ENCODE results near the gene C17orf78.
"Not testable (repeated sequence)": the region's sequence is repeated elsewhere in the genome, so short reads cannot be mapped to it uniquely, and the experiment has no call there.

Gene C17orf78

DNA sequence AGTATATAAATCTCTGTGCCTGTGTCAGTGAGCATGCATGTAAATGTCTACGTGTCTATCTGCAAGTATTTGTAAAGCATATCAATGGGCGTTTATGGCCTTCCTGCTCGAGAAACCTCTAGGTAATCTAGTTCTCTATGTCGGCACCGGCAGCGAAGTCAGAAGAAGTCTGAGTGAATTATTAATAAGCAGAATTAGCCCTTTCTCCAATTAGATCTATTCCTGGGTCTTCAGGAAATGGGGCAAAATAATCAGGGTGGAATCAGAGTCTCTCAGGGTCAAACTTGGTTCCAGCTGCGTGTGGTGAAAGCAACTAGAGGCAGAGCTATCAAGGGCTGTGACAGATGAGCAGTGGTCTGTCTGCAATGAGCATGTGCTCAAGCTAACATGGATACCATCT lies at the start of gene C17orf78:
Gene C17orf78 (plus strand): TSS at position 280 of the 400 bp plus-strand sequence. CDS start 108 bp downstream, at position 388.
- no peaks in the 10 kb centered on the region; the same call in 1 of the 2 replicates for H3K4me1 ChIP-seq
- in situ Hi-C loops (cut with MboI; ENCODE audit: low sequenced_read_pairs): no loop called here
- H3K27me3 ChIP-seq (ENCODE audit: low read depth): no peaks in the 10 kb centered on the region
- DNase-seq (ENCODE audit: low spot score in 2 of 2): no peak
- no peaks in the 10 kb centered on the region for H3K9me3 ChIP-seq
- no peak within 1 kb of the TSS for H3K4me3 ChIP-seq
- no peaks in the 10 kb centered on the region for H3K36me3 ChIP-seq (replicated peaks)

DNA sequence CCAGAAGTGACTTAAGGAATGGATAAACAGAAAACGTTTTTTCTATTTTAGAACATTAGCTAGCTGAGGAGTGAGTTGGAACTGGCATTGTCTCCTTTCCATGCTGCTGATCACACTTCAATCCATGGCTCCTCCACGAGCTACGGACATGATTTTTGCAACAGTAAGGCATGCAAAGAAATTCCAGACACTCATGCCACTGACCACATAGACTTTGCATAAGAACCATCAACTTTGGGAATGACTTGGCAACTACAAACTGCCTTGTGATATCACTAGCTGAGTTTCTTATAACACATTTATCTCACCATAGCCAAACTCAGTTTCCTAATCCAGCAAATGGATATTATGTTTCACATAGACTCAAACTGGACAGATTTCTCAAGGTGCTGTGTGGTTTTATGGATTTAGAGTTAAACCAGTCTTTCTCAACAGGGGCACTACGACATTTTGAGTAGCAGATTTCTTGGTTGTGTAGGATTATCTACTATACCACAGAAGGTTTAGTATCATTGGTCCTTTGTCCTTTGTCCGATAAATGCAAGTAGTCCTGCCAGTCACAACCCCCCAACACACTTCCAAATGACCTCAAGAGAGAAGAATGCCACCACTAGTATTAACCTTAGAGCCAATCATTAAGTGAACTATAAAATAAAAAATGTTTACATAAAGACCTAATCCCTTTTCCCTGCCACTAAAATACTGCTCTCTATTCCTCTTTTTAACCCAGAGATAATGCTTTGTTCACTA lies 48.3 kb upstream of the C17orf78 start:
- DNase-seq (ENCODE audit: low spot score in 2 of 2): peak; percentile 15 to 39
- peaks cover 42% of the 10 kb centered on the region for H3K36me3 ChIP-seq (replicated peaks)
- no peaks in the 10 kb centered on the region for H3K9me3 ChIP-seq

DNA sequence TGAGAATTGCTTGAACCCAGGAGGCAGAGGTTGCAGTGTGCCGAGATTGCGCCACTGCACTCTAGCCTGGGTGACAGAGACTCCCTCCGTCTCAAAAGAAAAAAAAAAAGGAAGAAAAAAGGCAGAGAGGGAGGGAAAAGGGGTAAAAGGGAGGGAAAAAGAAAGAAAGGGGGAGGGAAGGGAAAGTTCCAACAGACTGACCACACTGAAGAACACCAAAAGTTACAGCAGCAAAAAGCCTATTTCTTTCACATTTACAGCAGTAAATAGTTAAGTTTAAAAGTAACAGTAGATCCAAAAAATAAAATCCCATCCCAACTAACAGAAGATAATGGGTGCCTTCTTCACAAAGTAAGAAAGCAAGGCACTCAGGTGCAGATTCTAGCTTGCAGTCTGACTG lies 36.9 kb upstream of the C17orf78 start:
- no peak for DNase-seq (ENCODE audit: low spot score in 2 of 2)
- Histone ChIP-seq H3K4me3 (no peak overlapping the region), H3K4me1 (peaks cover 13% of the 10 kb centered on the region), H3K9me3 (no peaks in the 10 kb centered on the region), H3K36me3 (replicated peaks) (peaks cover 21% of the 10 kb centered on the region), H3K27me3 (ENCODE audit: low read depth) (no peaks in the 10 kb centered on the region)
- in situ Hi-C loops (cut with MboI; ENCODE audit: low sequenced_read_pairs): no loop called here

More for the DNA sequence above, 48.3 kb upstream of the C17orf78 start:
- Histone ChIP-seq H3K4me3 (no peak overlapping the region), H3K27me3 (ENCODE audit: low read depth) (no peaks in the 10 kb centered on the region), H3K4me1 (peaks cover 10% of the 10 kb centered on the region)
- in situ Hi-C loops (cut with MboI; ENCODE audit: low sequenced_read_pairs): no loop called here

DNA sequence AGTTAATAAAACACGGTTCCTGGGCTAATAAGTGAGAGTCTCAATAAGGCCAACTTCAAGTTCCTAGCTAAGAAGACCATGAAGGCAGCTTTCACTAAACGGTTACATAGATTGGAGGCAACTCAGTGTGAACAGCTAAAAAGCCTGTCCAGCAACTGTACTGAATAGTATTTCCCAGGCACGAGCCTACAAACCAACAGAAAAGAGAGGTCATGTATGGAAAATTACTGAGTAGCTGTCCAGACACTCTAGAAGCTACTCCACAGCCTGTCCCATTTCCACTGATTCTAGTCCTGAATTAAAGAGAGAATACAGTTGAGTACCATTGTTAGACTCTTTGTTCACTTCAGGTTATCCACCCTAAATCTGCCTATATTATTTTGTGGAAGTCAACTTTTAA lies 36.5 kb upstream of the C17orf78 start:
- H3K4me1 ChIP-seq: peaks cover 13% of the 10 kb centered on the region
- H3K27me3 ChIP-seq (ENCODE audit: low read depth): no peaks in the 10 kb centered on the region
- no peak for DNase-seq (ENCODE audit: low spot score in 2 of 2)
- no peaks in the 10 kb centered on the region for H3K9me3 ChIP-seq
- in situ Hi-C loops (cut with MboI; ENCODE audit: low sequenced_read_pairs): no loop called here
- peaks cover 23% of the 10 kb centered on the region for H3K36me3 ChIP-seq (replicated peaks)
- H3K4me3 ChIP-seq: no peak overlapping the region

DNA sequence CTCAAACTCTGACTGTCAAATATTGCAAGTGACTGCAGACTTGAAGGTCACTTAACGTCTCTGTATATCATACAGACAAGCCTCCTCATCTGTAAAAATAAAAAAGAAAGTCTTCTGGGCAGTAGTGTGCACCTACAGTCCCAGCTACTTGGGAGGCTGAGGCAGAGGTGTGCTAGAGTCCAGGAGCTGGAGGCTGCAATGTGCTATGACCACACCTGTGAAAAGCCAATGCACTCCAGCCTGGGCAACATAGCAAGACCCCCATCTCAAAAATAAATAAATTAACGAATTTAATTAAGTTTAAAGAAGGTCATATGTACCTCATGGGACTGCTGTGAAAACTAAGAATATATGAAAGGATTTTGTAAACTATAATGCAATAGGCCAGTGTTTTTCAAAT lies 35.0 kb upstream of the C17orf78 start:
- Histone ChIP-seq H3K9me3 (no peaks in the 10 kb centered on the region), H3K4me1 (peaks cover 8% of the 10 kb centered on the region), H3K4me3 (no peak overlapping the region), H3K27me3 (ENCODE audit: low read depth) (no peaks in the 10 kb centered on the region), H3K36me3 (replicated peaks) (peaks cover 31% of the 10 kb centered on the region)
- in situ Hi-C loops (cut with MboI; ENCODE audit: low sequenced_read_pairs): no loop called here
- no peak for DNase-seq (ENCODE audit: low spot score in 2 of 2)

DNA sequence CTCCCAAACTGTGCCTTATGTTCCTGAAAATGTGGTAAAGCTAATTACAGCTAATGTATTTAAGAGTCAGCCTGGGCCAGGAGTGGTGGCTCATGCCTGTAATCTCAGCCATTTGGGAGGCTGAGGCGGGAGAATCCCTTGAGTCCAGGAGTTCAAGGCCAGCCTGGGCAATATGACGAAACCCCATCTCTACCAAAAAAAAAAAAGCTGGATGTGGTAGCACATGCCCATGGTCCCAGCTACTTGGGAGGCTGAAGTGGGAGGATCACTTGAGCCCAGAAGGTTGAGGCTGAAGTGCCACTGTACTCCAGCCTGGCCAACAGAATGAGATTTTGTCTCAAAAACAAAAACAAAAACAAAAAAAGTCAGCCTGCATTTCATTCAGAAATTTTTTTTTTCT lies 33.2 kb upstream of the C17orf78 start:
- no peaks in the 10 kb centered on the region for H3K4me1 ChIP-seq
- peaks cover 24% of the 10 kb centered on the region for H3K36me3 ChIP-seq (replicated peaks)
- no peak overlapping the region for H3K4me3 ChIP-seq
- H3K27me3 ChIP-seq (ENCODE audit: low read depth): no peaks in the 10 kb centered on the region
- no peaks in the 10 kb centered on the region for H3K9me3 ChIP-seq
- in situ Hi-C loops (cut with MboI; ENCODE audit: low sequenced_read_pairs): no loop called here
- DNase-seq (ENCODE audit: low spot score in 2 of 2): no peak

DNA sequence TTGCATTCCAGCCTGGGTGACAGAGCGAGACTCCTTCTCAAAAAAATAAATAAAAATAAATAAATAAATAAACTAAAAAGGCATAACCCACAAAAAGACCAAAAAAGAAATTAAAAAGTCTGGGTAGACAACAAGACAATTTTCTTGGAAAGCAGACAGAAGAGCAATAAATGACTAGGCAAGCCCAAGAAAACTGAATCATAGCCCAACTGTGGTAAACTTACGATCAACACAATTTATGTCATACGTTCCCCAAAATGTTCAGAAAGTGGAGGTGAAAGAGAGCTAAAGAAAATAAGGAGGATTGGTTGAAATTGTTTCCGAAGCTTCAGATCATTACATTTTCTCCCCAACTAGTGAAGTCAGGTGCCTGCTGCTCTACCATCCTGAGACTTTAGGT lies 31.3 kb upstream of the C17orf78 start:
- no peaks in the 10 kb centered on the region for H3K4me1 ChIP-seq
- no peaks in the 10 kb centered on the region for H3K9me3 ChIP-seq
- in situ Hi-C loops (cut with MboI; ENCODE audit: low sequenced_read_pairs): no loop called here
- H3K4me3 ChIP-seq: no peak overlapping the region
- DNase-seq (ENCODE audit: low spot score in 2 of 2): no peak
- peaks cover 13% of the 10 kb centered on the region for H3K36me3 ChIP-seq (replicated peaks)
- no peaks in the 10 kb centered on the region for H3K27me3 ChIP-seq (ENCODE audit: low read depth)

DNA sequence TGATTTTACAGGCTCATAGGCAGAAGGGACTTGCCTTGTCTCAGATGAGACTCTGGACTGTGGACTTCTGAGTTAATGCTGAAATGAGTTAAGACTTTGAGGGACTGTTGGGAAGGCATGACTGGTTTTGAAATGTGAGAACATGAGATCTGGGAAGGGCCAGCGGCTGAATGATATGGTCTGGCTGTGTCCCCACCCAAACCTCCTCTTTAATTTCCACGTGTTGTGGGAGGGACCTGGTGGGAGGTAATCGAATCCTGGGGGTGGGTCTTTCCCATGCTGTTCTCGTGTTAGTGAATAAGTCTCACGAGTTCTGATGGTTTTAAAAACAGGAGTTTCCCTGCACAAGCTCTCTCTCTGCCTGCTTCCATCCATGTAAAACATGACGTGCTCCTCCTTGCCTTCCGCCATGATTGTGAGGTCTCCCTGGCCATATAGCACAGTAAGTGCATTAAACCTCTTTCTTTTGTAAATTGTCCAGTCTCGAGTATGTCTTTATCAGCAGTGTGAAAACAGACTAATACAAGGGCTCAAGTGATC lies 28.9 kb upstream of the C17orf78 start:
- H3K9me3 ChIP-seq; DNase-seq (ENCODE audit: low spot score in 2 of 2); H3K4me1 ChIP-seq; H3K27me3 ChIP-seq (ENCODE audit: low read depth); in situ Hi-C loops (cut with MboI; ENCODE audit: low sequenced_read_pairs); H3K4me3 ChIP-seq: not testable (repeated sequence)
- peaks cover 15% of the 10 kb centered on the region for H3K36me3 ChIP-seq (replicated peaks)

DNA sequence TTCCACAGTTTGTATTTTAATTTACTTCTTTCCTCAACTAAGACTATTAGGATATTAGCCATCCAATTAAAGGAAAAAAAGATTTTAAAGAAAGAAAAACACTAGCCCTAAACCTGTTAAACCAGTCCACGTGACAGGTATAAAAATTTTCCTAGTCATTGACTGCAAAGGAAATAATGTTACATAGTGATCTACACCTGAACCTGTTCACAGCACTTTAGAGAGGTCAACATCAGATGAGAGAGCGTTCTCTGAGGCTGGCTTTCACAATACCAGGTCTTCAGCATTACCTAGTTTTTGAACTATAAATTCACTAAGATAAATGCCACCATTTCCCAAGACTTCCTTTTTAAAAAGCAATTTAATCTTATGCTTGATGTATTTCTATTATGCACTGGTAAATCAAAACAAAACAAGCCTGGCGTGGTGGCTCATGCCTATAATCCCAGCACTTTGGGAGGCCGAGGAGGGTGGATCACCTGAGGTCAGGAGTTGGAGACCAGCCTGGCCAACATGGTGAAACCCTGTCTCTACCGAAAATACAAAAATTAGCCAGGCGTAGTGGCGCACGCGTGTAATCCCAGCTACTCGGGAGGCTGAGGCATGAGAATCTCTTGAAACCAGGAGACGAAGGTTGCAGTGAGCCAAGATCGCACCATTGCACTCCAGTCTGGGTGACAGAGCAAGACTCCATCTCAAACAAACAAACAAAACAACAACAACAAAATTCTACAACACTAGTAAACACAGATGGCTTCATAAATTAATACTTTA lies 18.8 kb upstream of the C17orf78 start:
- not testable (repeated sequence) for H3K27me3 ChIP-seq (ENCODE audit: low read depth); DNase-seq (ENCODE audit: low spot score in 2 of 2); H3K36me3 ChIP-seq (replicated peaks); H3K9me3 ChIP-seq
- Histone ChIP-seq H3K4me3 (peak overlapping the region; percentile 86), H3K4me1 (peaks cover 21% of the 10 kb centered on the region)
- in situ Hi-C loops (cut with MboI; ENCODE audit: low sequenced_read_pairs): loop anchor here (25.0 kb wide), 1 partner anchor 745 kb away; the partner anchor contains the start of gene MRM1

DNA sequence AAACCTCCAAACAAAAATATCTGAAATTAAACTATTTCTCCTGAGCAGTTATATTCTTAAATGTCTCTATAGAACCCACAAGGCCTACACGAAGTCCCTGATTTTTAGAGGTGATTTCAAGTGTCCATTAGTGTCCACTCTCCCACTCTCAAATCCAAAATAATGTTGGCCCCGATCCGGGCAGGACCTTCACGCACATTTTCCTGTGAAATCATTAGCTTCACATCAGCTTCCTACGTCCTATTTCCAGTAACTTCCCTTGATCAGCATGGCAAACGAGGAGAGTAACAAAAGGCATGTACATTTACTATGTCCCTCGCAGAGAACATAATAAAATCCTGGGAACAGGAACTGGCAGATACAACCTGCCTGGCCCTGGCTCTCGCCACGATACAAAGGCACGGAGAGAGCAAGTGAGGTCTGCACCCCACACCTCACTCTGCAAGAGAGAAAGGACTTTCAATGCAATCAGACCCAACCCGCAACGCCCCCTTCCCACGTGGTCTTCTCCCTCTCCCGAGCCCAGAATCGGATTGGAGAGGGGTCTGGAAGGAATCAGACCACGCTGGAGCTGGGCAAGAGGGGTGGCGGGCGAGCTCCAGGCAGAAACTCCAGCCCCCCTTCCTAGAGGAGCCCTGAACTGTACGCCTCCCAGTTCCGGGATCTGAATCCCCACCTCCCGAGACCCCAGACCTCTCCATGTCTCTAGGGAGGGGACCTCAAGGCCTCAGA lies 17.5 kb upstream of the C17orf78 start:
- no peaks in the 10 kb centered on the region for H3K27me3 ChIP-seq (ENCODE audit: low read depth)
- H3K36me3 ChIP-seq (replicated peaks): peaks cover 9% of the 10 kb centered on the region
- in situ Hi-C loops (cut with MboI; ENCODE audit: low sequenced_read_pairs): loop anchor here (25.0 kb wide), 1 partner anchor 746 kb away; the partner anchor contains the start of gene MRM1
- peak; percentile 79 to 88 for DNase-seq (ENCODE audit: low spot score in 2 of 2)
- peak overlapping the region; percentile 86 for H3K4me3 ChIP-seq
- peaks cover 21% of the 10 kb centered on the region for H3K4me1 ChIP-seq
- H3K9me3 ChIP-seq: no peaks in the 10 kb centered on the region

DNA sequence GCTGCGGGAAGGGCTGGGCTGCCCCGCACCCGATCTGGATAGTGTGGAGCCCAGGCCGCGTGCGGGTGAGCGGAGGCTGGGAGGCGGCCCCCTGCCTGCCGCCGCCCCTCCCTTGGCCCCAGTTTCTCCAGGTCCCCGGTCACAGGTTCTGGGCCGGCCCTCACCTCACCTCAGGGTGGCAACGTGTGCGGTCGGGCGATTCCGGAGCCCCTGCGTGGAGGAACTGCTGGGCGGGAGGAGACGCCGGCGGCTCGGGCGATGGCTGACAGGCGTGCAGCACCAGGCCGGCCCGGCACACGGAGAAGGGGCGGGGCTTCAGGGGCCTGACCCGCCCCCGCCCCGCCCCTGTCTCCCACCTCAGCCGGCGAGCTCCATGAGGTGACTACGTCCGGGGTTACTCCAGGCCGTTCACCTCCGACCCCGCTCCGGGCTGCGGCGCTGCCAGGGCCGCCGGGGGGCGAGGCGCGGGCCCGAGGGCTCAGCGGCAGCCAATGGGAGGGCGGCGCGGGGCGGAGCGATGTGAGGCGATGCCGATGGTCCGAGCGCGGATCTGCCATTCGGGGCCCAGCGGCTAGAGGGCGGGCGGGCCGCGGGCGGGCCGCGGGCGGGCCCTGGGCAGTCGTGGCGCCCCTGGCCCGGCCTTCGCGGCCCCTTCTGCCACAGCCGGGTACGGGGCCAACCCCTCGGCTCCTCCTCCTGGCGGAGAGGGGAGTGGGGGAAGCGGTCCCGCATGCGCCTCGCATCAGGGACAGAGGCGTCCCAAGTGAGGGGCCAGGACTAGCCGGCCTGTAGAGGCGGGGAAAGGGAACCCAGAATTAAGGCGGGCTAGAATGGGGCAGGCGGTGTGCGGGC lies 16.7 kb upstream of the C17orf78 start:
- Histone ChIP-seq H3K4me1 (peaks cover 21% of the 10 kb centered on the region), H3K36me3 (replicated peaks) (peaks cover 9% of the 10 kb centered on the region), H3K27me3 (ENCODE audit: low read depth) (no peaks in the 10 kb centered on the region), H3K9me3 (no peaks in the 10 kb centered on the region), H3K4me3 (peak overlapping the region; percentile 86)
- peak; percentile 92 to 96 for DNase-seq (ENCODE audit: low spot score in 2 of 2)
- in situ Hi-C loops (cut with MboI; ENCODE audit: low sequenced_read_pairs): loop anchor here (25.0 kb wide), 1 partner anchor 747 kb away; the partner anchor contains the start of gene MRM1

DNA sequence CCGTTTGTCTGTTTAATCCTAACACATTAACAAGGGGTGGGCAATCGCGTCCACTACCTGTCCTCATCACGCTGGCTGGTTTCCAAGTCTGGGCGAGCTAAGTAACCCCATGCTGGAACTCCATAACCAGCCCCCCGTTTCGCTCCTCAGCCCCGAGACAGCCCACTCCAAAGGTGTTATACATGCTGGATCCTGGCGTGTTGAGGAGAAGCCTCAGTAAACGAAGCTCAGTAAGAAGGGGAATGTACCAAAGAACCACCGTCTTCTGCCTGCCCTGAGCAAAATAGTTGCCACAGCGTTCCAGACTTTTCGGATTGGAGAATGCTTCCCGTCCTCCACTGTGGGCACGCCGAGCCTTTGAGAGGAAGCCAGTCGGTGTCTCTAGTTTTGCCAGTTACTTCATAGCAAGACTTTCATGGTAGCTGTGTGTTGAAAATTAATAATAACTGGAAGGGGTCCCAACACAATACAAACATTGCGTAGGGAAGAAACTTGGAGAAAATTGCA lies 16.1 kb upstream of the C17orf78 start:
- in situ Hi-C loops (cut with MboI; ENCODE audit: low sequenced_read_pairs): loop anchor here (25.0 kb wide), 1 partner anchor 747 kb away; the partner anchor contains the start of gene MRM1
- H3K36me3 ChIP-seq (replicated peaks): peaks cover 2% of the 10 kb centered on the region
- DNase-seq (ENCODE audit: low spot score in 2 of 2): no peak
- H3K4me1 ChIP-seq: peaks cover 21% of the 10 kb centered on the region
- H3K27me3 ChIP-seq (ENCODE audit: low read depth): no peaks in the 10 kb centered on the region
- no peaks in the 10 kb centered on the region for H3K9me3 ChIP-seq
- peak overlapping the region; percentile 22 for H3K4me3 ChIP-seq

All from HAP-1 (cell line).